Suprapubic skin (tissue), 4 donors: ENCODE data around the gene KCNJ1. TPM values are rescaled to one million over a fixed set of nuclear protein-coding genes. Genes with fewer than 3 reads are reported as not detected.

Experiments
- DNase-seq, 2 donors: peaks; one replicate each; pipeline ENCODE4 v3.0.0-alpha.2; 2019; ENCODE audit warnings: low spot score in 2 of 2
- H3K27ac ChIP-seq: fragments of 200-600 bp; sonication (generic); one replicate; pipeline ENCODE4 v1.5.1; 2019
- H3K27me3 ChIP-seq: fragments of 200-600 bp; sonication (generic); one replicate; pipeline ENCODE4 v1.5.1; 2019
- H3K36me3 ChIP-seq: fragments of 200-600 bp; sonication (generic); one replicate; pipeline ENCODE4 v1.5.1; 2019
- H3K4me1 ChIP-seq: fragments of 200-600 bp; sonication (generic); one replicate; pipeline ENCODE4 v1.5.1; 2019
- H3K4me3 ChIP-seq: fragments of 200-600 bp; sonication (generic); one replicate; pipeline ENCODE4 v1.5.1; 2019; ENCODE audit warnings: mild to moderate bottlenecking
- H3K9me3 ChIP-seq: fragments of 200-600 bp; sonication (generic); one replicate; pipeline ENCODE4 v1.5.1; 2019
- CTCF ChIP-seq, 2 donors: fragments of 200-600 bp in 1 of 2; fragments of 450-650 bp in 1 of 2; sonication (generic) in 1 of 2; IDR thresholded peaks; one replicate each; pipeline ENCODE4 v1.5.1; 2016 to 2019; ENCODE audit warnings: antibody characterized with exemption in 2 of 2, mild to moderate bottlenecking in 1 of 2, moderate library complexity in 1 of 2
- EP300 ChIP-seq: sonication (generic); formaldehyde crosslinking; IDR thresholded peaks from one replicate; pipeline ENCODE4 v1.6.1; 2017; ENCODE audit warnings: antibody characterized with exemption
- POLR2A ChIP-seq, 2 donors: fragments of 450-650 bp; IDR thresholded peaks; one replicate each; pipeline ENCODE4 v1.6.1; 2017; ENCODE audit warnings: antibody characterized with exemption in 2 of 2, mild to moderate bottlenecking in 2 of 2, moderate library complexity in 2 of 2
- POLR2AphosphoS5 ChIP-seq, 3 donors: sonication (generic); formaldehyde crosslinking; IDR thresholded peaks; one replicate each; pipeline ENCODE4 v1.6.1; 2017; ENCODE audit warnings: antibody characterized with exemption in 3 of 3
- WGBS: methylation state at CpG from one replicate; pipeline ENCODE4 v1.1.5; 2018; 5-methylcytosine and 5-hydroxymethylcytosine counted together
- total RNA-seq, 4 donors: library from RNA; depleted of rRNA; stranded (reverse); fragments of >200 nt; gene quantifications; one replicate each; pipeline ENCODE4 v1.1.0, GENCODE V29; 2016

The KCNJ1 gene
- total RNA-seq, 4 donors from 2014 or later, result 0.18 to 3.0 TPM; not detected in 2

GRCh38 chr11:128823753-128824152 lies 43.3 kb downstream of the KCNJ1 start:
- no peak for DNase-seq
- H3K4me1 ChIP-seq, result peaks cover 6% of the 10 kb centered on the region
- no peaks in the 10 kb centered on the region for H3K9me3 ChIP-seq
- H3K27ac ChIP-seq, result no peak overlapping the region
- WGBS, result 86% methylated on average over 11 of the region's 11 CpGs
- TF ChIP-seq CTCF (IDR thresholded peaks at IDR 0.05) (no peak), EP300 (no peak), POLR2A (IDR thresholded peaks at IDR 0.05) (no peak), POLR2AphosphoS5 (IDR thresholded peaks at IDR 0.05) (no peak)
- H3K36me3 ChIP-seq, result no peaks in the 10 kb centered on the region
- H3K4me3 ChIP-seq, result no peak overlapping the region
- peaks cover 9% of the 10 kb centered on the region for H3K27me3 ChIP-seq

GRCh38 chr11:128822130-128822529 lies 45.0 kb downstream of the KCNJ1 start:
- no peak for TF ChIP-seq EP300
- no peak for TF ChIP-seq CTCF (IDR thresholded peaks at IDR 0.05)
- no peak for TF ChIP-seq POLR2AphosphoS5 (IDR thresholded peaks at IDR 0.05)
- no peak for TF ChIP-seq POLR2A (IDR thresholded peaks at IDR 0.05)
- no peaks in the 10 kb centered on the region for H3K9me3 ChIP-seq
- H3K36me3 ChIP-seq, result no peaks in the 10 kb centered on the region
- no peak overlapping the region for H3K27ac ChIP-seq
- no peak overlapping the region for H3K4me3 ChIP-seq
- no peak for DNase-seq
- 90% methylated on average over 2 of the region's 2 CpGs for WGBS
- H3K4me1 ChIP-seq, result peaks cover 6% of the 10 kb centered on the region
- peaks cover 9% of the 10 kb centered on the region for H3K27me3 ChIP-seq

GRCh38 chr11:128821556-128821955 lies 45.5 kb downstream of the KCNJ1 start:
- peaks cover 9% of the 10 kb centered on the region for H3K27me3 ChIP-seq
- 88% methylated on average over 4 of the region's 4 CpGs for WGBS
- no peak overlapping the region for H3K27ac ChIP-seq
- no peak for TF ChIP-seq EP300
- TF ChIP-seq POLR2AphosphoS5 (IDR thresholded peaks at IDR 0.05), result no peak
- no peak for TF ChIP-seq CTCF (IDR thresholded peaks at IDR 0.05)
- TF ChIP-seq POLR2A (IDR thresholded peaks at IDR 0.05), result no peak
- no peaks in the 10 kb centered on the region for H3K36me3 ChIP-seq
- H3K4me1 ChIP-seq, result peaks cover 6% of the 10 kb centered on the region
- H3K4me3 ChIP-seq, result no peak overlapping the region
- H3K9me3 ChIP-seq, result no peaks in the 10 kb centered on the region
- no peak for DNase-seq

- H3K36me3 ChIP-seq, result no peaks in the 10 kb centered on the region
- no peaks in the 10 kb centered on the region for H3K9me3 ChIP-seq
- H3K4me3 ChIP-seq, result no peak overlapping the region
- no peak for DNase-seq
- H3K27me3 ChIP-seq, result peaks cover 6% of the 10 kb centered on the region
- TF ChIP-seq POLR2AphosphoS5 (IDR thresholded peaks at IDR 0.05) (no peak), EP300 (no peak), CTCF (IDR thresholded peaks at IDR 0.05) (no peak), POLR2A (IDR thresholded peaks at IDR 0.05) (no peak)
- H3K27ac ChIP-seq, result no peak overlapping the region
- peaks cover 3% of the 10 kb centered on the region for H3K4me1 ChIP-seq
- 84% methylated on average over 8 of the region's 8 CpGs for WGBS
These were observed 47.9 kb downstream of the KCNJ1 start for GRCh38 chr11:128819198-128819597.

GRCh38 chr11:128814856-128815705 lies 52.0 kb downstream of the KCNJ1 start:
- Histone ChIP-seq H3K36me3 (peaks cover 8% of the 10 kb centered on the region), H3K9me3 (no peaks in the 10 kb centered on the region), H3K27ac (no peak overlapping the region), H3K4me3 (no peak overlapping the region), H3K27me3 (peaks cover 3% of the 10 kb centered on the region), H3K4me1 (no peaks in the 10 kb centered on the region)
- no peak for DNase-seq
- no peak for TF ChIP-seq POLR2A (IDR thresholded peaks at IDR 0.05)
- TF ChIP-seq POLR2AphosphoS5 (IDR thresholded peaks at IDR 0.05), result no peak
- 26% methylated on average over 9 of the region's 9 CpGs for WGBS
